RWPE2 (cell line): Measurements from ENCODE around the gene LPIN2.
"Not testable (repeated sequence)": the region's sequence is repeated elsewhere in the genome, so short reads cannot be mapped to it uniquely, and the experiment has no call there.

Experiments
- ATAC-seq: fragments of 200-7000 bp; cut with Tn5 transposase; 3 replicates; pipeline ENCODE4 v1.9.1; 2021; ENCODE audit warnings: low read depth
- DNase-seq: peaks from one replicate; pipeline ENCODE4 v3.0.0-alpha.2; 2020; ENCODE audit warnings: low spot score
- H3K27ac ChIP-seq: fragments of 450-650 bp; 2 replicates; pipeline ENCODE4 v1.5.1; 2017; ENCODE audit warnings: mild to moderate bottlenecking; ENCODE audit not compliant: poor library complexity, severe bottlenecking
- H3K27me3 ChIP-seq: fragments of 250-450 bp; sonication (Bioruptor Pico); 2 replicates; pipeline ENCODE4 v1.5.1; 2021; ENCODE audit warnings: mild to moderate bottlenecking, moderate library complexity; ENCODE audit not compliant: insufficient read depth, poor library complexity, severe bottlenecking
- H3K36me3 ChIP-seq: fragments of 250-450 bp; sonication (Bioruptor Pico); 2 replicates; pipeline ENCODE4 v1.5.1; 2020; ENCODE audit warnings: low read depth, mild to moderate bottlenecking, moderate library complexity
- H3K4me1 ChIP-seq: fragments of 250-450 bp; sonication (Bioruptor Pico); 2 replicates; pipeline ENCODE4 v1.5.1; 2021; ENCODE audit warnings: mild to moderate bottlenecking, moderate library complexity; ENCODE audit not compliant: insufficient read depth, poor library complexity, severe bottlenecking
- H3K4me3 ChIP-seq: fragments of 250-450 bp; sonication (Bioruptor Pico); 2 replicates; pipeline ENCODE4 v1.5.1; 2021; ENCODE audit warnings: mild to moderate bottlenecking, moderate library complexity; ENCODE audit not compliant: severe bottlenecking
- H3K9me3 ChIP-seq: fragments of 250-450 bp; sonication (Bioruptor Pico); 2 replicates; pipeline ENCODE4 v1.5.1; 2021; ENCODE audit warnings: mild to moderate bottlenecking, moderate library complexity; ENCODE audit not compliant: severe bottlenecking
- TF ChIP-seq, protein P1 (sequence below): fragments of 450-650 bp; IDR thresholded peaks from one replicate; pipeline ENCODE4 v1.5.1; 2017; ENCODE audit warnings: mild to moderate bottlenecking, moderate library complexity; ENCODE audit not compliant: poor library complexity, severe bottlenecking

LPIN2 gene

DNA sequence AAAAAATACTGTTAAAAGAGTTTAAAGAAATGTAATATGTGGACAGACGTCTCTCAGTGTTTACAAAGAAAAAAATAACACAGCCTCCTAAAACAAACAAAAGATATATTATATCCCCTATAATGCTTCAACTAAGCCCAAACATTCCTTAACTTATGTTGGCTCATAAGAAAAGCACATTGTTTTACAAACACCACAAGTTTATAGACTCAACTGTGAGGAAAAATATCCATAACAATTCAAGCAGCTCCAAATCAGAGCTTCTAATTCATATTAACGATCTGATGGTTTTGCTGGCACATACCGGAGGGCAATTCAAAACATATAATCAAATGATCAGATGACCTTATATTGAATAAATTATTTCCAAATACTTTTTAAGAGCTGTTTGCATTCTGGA lies 5.5 kb downstream of the LPIN2 start:
- DNase-seq (no peak), ATAC-seq (no peak)
- TF ChIP-seq, protein P1, sequence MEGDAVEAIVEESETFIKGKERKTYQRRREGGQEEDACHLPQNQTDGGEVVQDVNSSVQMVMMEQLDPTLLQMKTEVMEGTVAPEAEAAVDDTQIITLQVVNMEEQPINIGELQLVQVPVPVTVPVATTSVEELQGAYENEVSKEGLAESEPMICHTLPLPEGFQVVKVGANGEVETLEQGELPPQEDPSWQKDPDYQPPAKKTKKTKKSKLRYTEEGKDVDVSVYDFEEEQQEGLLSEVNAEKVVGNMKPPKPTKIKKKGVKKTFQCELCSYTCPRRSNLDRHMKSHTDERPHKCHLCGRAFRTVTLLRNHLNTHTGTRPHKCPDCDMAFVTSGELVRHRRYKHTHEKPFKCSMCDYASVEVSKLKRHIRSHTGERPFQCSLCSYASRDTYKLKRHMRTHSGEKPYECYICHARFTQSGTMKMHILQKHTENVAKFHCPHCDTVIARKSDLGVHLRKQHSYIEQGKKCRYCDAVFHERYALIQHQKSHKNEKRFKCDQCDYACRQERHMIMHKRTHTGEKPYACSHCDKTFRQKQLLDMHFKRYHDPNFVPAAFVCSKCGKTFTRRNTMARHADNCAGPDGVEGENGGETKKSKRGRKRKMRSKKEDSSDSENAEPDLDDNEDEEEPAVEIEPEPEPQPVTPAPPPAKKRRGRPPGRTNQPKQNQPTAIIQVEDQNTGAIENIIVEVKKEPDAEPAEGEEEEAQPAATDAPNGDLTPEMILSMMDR, result no peak
- H3K36me3 ChIP-seq, result peaks cover 18% of the 10 kb centered on the region
- no peaks in the 10 kb centered on the region for H3K9me3 ChIP-seq
- H3K27me3 ChIP-seq, result no peaks in the 10 kb centered on the region
- H3K27ac ChIP-seq, result no peak overlapping the region
- no peak overlapping the region for H3K4me3 ChIP-seq
- no peaks in the 10 kb centered on the region for H3K4me1 ChIP-seq

DNA sequence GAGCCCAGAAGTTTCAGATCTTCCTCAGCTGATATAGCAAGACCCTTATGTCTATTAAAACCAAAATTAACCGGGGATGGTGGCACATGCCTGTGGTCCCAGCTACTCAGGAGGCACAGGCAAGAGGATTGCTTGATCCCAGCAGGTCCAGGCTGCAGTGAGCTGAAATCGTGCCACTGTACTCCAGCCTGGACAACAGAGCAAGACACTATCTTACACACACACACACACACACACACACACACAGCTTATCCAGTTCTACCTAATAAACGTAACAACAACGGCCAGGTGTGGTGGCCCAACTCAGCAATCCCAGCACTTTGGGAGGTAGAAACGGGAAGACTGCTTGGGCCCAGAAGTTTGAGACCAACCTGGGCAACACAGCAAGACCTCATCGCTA lies 7.5 kb downstream of the LPIN2 start:
- H3K4me1 ChIP-seq, result no peaks in the 10 kb centered on the region
- ATAC-seq, result no peak
- H3K27me3 ChIP-seq, result no peaks in the 10 kb centered on the region
- DNase-seq, result no peak
- TF ChIP-seq, protein P1, result no peak
- no peak overlapping the region for H3K4me3 ChIP-seq
- H3K36me3 ChIP-seq, result peaks cover 13% of the 10 kb centered on the region
- no peak overlapping the region for H3K27ac ChIP-seq
- no peaks in the 10 kb centered on the region for H3K9me3 ChIP-seq

DNA sequence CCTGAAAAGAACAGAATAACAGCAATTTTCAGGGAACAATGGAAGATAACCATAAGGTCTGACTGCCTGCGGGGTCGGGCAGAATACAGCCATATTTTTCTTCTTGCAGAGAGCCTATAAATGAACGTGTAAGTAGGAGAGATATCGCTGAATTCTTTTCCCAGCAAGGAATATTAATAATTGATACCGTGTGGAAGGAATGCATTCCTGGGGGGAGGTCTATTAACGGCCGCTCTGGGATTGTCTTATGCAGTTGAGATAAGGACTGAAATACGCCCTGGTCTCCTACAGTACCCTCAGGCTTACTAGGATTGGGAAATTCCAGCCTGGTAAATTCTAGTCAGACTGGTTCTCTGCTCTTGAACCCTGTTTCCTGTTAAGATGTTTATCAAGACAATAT lies 9.2 kb downstream of the LPIN2 start:
- peaks cover 11% of the 10 kb centered on the region for H3K36me3 ChIP-seq
- not testable (repeated sequence) for ATAC-seq, H3K27ac ChIP-seq, H3K4me3 ChIP-seq, H3K9me3 ChIP-seq, H3K27me3 ChIP-seq, DNase-seq, H3K4me1 ChIP-seq

DNA sequence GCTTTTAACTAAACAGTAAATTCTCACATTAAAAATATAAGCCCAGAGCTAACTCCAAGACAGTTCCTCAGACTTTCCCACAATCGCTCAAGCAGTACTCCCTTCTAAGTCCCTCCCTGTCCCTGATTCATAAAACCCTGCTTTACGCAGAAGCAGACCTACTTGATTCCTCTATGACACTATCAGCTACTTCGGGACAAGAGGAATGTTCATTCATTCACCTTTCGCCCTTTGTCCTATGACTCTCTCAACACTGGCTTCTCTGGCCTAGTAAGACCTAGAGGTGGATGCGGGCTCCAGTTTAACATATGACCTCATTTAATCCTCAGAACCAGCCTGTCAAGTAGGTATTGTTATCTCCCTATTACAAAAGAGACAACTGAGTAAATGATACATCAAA lies 10.2 kb downstream of the LPIN2 start:
- Histone ChIP-seq H3K4me1 (peaks cover 5% of the 10 kb centered on the region), H3K27ac (no peak overlapping the region), H3K9me3 (no peaks in the 10 kb centered on the region), H3K36me3 (peaks cover 5% of the 10 kb centered on the region), H3K4me3 (no peak overlapping the region), H3K27me3 (no peaks in the 10 kb centered on the region)
- TF ChIP-seq, protein P1, result no peak
- DNase-seq, result no peak
- no peak for ATAC-seq

DNA sequence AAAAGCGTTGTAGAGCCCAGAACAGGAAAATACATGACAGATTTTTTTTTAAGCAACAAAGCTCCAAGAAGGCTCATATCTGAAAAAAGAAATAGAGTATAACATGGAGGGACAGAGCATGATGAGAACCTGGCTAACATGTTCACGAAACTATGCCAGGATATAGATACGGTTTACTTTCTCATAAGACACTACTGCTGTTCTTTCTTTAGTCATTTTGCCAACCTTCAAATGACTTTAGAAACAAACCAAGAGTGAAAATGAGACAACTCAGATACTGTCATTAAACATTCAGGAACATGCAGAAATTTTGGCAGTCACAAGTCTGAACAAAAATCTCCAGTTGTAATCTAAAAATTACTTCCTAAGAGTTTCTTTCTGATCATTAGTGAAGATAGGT lies 14.3 kb downstream of the LPIN2 start:
- ATAC-seq, result no peak
- peak overlapping the region; percentile 24 for H3K27ac ChIP-seq

More for the DNA sequence above, 14.3 kb downstream of the LPIN2 start:
- Histone ChIP-seq H3K4me3 (no peak overlapping the region), H3K4me1 (peaks cover 5% of the 10 kb centered on the region), H3K9me3 (no peaks in the 10 kb centered on the region), H3K36me3 (no peaks in the 10 kb centered on the region), H3K27me3 (no peaks in the 10 kb centered on the region)
- DNase-seq, result no peak
- TF ChIP-seq, protein P1, result no peak
